Effector memory CD4-positive, alpha-beta T cell (primary cell): ENCODE data around the gene PARM1.
"Not testable (repeated sequence)": the region's sequence is repeated elsewhere in the genome, so short reads cannot be mapped to it uniquely, and the experiment has no call there.

Experiments used
- DNase-seq, 3 donors: peaks; one replicate each; pipeline ENCODE4 v3.0.0-alpha.2; 2020
- H3K27ac ChIP-seq: 2 replicates; pipeline ENCODE4 v1.7.0; 2013; ENCODE audit warnings: mild to moderate bottlenecking, low read length, moderate library complexity; ENCODE audit not compliant: insufficient read depth, poor library complexity, severe bottlenecking
- H3K27me3 ChIP-seq: replicated peaks from 2 replicates; pipeline ENCODE4 v1.7.0; 2013; ENCODE audit warnings: mild to moderate bottlenecking, low read length; ENCODE audit not compliant: insufficient read depth, control insufficient read depth, poor library complexity, severe bottlenecking
- H3K36me3 ChIP-seq: 2 replicates; pipeline ENCODE4 v1.7.0; 2013; ENCODE audit warnings: mild to moderate bottlenecking, low read length, moderate library complexity; ENCODE audit not compliant: control insufficient read depth, insufficient read depth
- H3K4me1 ChIP-seq: 2 replicates; pipeline ENCODE4 v1.7.0; 2013; ENCODE audit warnings: low read length, mild to moderate bottlenecking; ENCODE audit not compliant: control insufficient read depth, insufficient read depth, poor library complexity, severe bottlenecking
- H3K4me3 ChIP-seq: 2 replicates; pipeline ENCODE4 v1.7.0; 2013; ENCODE audit warnings: low read length, low read depth, mild to moderate bottlenecking; ENCODE audit not compliant: insufficient read depth, poor library complexity, severe bottlenecking
- H3K9me3 ChIP-seq: 2 replicates; pipeline ENCODE4 v1.7.0; 2013; ENCODE audit warnings: mild to moderate bottlenecking, low read length, moderate library complexity; ENCODE audit not compliant: control insufficient read depth

The PARM1 gene

DNA sequence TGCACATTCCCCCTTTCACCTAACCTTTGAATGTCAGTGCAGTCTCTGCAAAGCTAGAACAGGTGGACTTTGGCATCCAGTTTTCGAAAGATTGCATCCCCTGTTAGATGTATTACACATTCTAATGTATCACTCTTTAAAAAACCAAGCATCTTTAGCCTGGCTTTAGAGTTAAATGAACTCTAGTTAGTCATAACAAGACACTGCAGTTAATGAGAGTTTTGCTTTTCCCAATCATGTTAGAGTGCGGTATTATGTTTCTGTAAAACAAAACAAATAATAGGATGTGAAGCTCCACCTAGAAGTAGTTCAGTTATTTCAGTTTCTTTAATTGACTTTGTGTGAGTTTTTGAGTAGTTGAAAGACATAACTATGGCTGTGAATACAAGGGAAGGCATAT, 42.2 kb downstream of the PARM1 start:
- H3K27ac ChIP-seq = no peak overlapping the region
- no peak for DNase-seq
- H3K27me3 ChIP-seq = no peaks in the 10 kb centered on the region
- no peak overlapping the region for H3K4me3 ChIP-seq
- no peaks in the 10 kb centered on the region for H3K36me3 ChIP-seq
- no peaks in the 10 kb centered on the region for H3K9me3 ChIP-seq
- no peaks in the 10 kb centered on the region for H3K4me1 ChIP-seq

DNA sequence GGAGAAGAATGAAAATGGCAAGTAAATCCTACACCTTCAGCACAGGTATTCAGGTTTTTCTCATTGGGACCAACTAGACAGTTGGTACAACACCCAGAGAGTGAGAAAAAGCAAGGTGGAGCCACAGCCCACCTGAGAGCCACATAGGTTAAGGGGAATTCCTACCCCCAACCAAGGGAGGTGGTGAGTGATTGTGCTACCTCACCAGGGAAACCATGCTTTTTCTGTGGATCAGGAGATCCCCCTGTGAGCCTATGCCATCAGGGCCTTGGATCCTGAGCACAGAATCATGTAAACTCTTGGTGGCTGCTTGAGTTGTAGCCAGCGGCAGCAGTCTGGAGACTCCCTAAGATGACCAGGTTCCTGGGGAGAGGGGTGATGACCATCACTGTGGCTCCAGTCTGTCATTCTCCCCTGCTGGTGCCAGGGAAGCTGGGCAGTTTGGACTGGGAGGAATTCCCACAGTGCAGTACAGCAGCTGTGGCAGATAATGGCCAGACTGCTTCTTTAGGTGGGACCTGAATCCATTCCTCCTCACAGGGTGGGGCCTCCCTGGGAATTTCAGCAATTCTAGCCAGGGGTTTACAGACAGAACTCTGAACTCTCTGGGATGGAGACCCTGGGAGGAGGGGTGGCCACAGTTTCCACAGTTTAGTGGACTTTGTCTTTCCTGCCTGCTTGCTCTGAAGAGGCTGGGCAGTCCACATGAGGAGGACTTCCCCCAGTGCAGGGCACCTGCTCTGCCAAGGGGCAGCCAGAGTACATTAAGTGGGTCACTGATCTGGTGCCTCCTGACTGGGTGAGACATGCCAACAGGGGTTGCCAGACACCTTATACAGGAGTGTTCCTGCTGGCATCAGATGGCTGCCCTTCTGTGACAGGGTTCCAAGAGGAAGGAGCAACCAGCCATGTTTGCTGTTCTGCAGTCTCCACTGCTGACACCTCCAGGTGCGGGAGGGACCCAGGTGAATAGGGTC, 43.2 kb downstream of the PARM1 start:
- H3K4me3 ChIP-seq = no peak overlapping the region
- no peaks in the 10 kb centered on the region for H3K36me3 ChIP-seq
- no peaks in the 10 kb centered on the region for H3K9me3 ChIP-seq
- no peaks in the 10 kb centered on the region for H3K4me1 ChIP-seq
- H3K27me3 ChIP-seq = no peaks in the 10 kb centered on the region
- DNase-seq = no peak
- no peak overlapping the region for H3K27ac ChIP-seq

DNA sequence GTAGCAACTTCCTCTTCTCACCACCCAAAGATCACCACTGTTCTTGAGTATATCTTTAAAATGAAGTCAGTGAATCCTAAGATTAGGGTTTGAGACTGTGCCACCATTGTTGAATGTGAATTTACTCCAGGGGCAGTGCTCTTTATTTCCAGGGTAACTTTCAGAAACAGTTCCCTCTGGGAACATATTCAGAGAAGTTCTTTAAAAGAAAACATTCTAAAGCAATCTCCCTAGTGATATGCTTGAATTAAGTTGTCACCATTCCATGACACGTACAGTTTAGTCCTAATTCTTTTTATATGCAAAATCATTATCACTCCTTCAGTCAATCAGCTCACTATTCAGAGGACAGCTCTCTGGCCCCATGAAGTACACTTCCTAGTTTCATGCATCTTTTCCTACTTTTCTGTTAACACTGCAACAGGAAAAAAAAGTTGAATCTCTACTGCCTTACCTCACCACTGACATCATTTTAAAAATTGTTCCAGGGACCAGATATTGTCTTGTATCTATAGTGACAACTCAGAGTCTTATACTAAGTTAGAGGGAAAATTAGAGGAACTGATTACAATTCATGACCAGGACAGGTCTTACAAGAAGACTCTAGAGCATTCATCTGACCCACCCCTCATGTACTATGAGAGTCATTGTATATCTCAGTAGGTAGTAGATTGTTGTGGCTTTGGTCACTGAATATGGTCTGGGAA, 49.8 kb downstream of the PARM1 start:
- no peaks in the 10 kb centered on the region for H3K36me3 ChIP-seq
- no peaks in the 10 kb centered on the region for H3K4me1 ChIP-seq
- H3K9me3 ChIP-seq = no peaks in the 10 kb centered on the region
- no peaks in the 10 kb centered on the region for H3K27me3 ChIP-seq
- no peak overlapping the region for H3K27ac ChIP-seq
- H3K4me3 ChIP-seq = no peak overlapping the region
- DNase-seq = no peak

DNA sequence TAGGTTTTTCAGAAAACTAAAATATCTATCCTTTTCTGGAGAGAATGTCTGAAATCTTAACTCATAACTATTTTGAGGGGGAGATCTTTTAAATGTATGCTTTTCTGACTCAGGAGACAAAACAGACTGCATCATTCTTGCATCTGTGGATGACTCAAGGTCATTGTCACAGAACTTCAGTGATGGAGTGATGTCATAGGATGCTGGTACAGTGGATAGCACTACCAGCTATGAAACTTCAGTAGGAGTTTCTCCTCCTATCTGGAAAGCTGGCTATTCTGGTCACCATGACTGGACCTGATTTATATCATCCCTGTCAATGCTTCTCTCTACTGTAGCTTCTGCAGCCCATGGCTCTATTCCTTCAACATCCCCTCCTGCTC, 50.3 kb downstream of the PARM1 start:
- Histone ChIP-seq H3K9me3 (no peaks in the 10 kb centered on the region), H3K36me3 (no peaks in the 10 kb centered on the region), H3K27me3 (no peaks in the 10 kb centered on the region), H3K4me3 (no peak overlapping the region), H3K27ac (no peak overlapping the region), H3K4me1 (no peaks in the 10 kb centered on the region)
- no peak for DNase-seq

DNA sequence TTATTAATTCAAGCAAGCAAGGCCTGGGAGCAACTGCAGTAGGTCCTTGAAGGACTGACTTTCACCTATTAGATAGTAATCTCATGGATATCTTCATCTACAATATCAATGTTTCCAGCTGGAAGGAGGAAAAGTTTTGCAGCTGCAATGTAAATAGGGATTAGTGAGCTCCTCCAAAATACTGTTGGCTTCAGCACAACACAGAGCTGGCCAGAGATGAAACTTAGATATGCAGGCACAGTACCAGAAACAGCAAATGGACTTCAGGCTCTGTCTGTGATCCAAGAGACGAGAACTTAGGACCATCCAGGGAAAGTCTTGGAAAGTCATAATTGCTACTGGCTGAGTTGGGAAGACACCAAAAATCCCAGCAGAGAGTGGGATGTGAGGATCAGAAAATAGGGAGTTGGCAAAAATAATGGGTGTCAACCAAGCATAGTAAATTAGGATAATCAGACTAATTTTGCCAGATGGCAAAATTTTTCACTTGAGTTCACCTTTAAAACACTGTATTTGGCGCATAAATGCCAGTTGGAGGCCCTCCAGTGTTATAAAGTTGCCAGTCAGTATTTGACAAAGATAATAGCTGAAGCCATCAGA, 57.5 kb downstream of the PARM1 start:
- H3K27me3 ChIP-seq = no peaks in the 10 kb centered on the region
- H3K9me3 ChIP-seq = no peaks in the 10 kb centered on the region
- H3K27ac ChIP-seq = no peak overlapping the region
- no peaks in the 10 kb centered on the region for H3K36me3 ChIP-seq
- no peaks in the 10 kb centered on the region for H3K4me1 ChIP-seq
- no peak overlapping the region for H3K4me3 ChIP-seq
- no peak for DNase-seq

DNA sequence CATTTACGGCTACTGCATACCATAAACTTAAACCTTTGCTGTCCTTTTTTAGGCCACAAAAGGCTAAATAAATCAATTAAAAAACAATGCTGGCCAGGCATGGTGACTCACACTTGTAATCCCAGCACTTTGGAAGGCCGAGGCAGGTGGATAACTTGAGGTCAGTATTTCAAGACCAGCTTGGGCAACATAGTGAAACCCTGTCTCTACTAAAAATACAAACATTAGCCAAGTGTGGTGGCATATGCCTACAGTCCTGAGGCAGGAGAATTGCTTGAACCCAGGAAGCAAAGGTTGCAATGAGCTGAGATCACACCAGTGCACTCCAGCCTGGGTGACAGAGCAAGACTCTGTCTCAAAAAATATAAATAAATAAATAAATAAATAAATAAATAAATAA, 61.5 kb downstream of the PARM1 start:
- not testable (repeated sequence) for H3K27ac ChIP-seq, DNase-seq, H3K27me3 ChIP-seq, H3K4me1 ChIP-seq, H3K9me3 ChIP-seq, H3K4me3 ChIP-seq, H3K36me3 ChIP-seq

- Histone ChIP-seq H3K36me3 (no peaks in the 10 kb centered on the region), H3K4me1 (no peaks in the 10 kb centered on the region), H3K9me3 (no peaks in the 10 kb centered on the region), H3K27ac (no peak overlapping the region), H3K4me3 (no peak overlapping the region), H3K27me3 (no peaks in the 10 kb centered on the region)
- DNase-seq = no peak
Measured at GRCh38 chr4:74996996-74997395, 64.1 kb downstream of the PARM1 start.

- H3K27ac ChIP-seq = no peak overlapping the region
Measured at GRCh38 chr4:74997948-74998729, 65.2 kb downstream of the PARM1 start.

DNA sequence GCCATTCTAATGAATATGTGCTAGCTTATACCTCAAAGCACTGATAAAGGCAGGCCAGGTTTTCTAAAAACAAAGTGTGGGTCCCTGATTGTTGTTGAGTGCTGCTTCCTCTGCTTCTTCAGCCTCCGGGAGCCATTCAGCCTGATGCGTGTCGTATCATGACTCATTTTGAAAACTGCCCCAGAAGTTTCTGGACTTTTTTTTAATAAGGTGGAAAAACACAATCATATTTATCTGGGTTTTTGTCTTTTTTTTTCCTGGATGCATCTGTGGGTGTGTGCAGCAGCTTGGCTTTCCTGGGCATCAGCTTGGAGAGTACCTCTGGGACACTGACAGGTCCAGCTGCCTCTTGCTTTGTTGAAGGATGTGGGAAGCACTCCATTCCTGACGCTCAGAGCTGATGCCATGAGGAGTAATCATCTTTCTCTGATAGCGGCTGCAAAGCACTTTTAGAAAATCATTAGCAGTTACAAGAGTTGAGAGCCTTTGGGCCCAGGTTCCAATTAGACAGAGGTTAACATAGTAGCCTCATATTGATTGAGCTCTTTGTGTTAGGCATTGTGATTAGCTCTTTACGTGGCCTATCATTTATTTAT, 66.9 kb downstream of the PARM1 start:
- H3K36me3 ChIP-seq = no peaks in the 10 kb centered on the region
- no peaks in the 10 kb centered on the region for H3K27me3 ChIP-seq
- H3K9me3 ChIP-seq = no peaks in the 10 kb centered on the region
- H3K4me3 ChIP-seq = no peak overlapping the region
- no peak for DNase-seq
- H3K4me1 ChIP-seq = no peaks in the 10 kb centered on the region
- no peak overlapping the region for H3K27ac ChIP-seq

More at GRCh38 chr4:74997948-74998729, 65.2 kb downstream of the PARM1 start:
- DNase-seq = no peak
- Histone ChIP-seq H3K36me3 (no peaks in the 10 kb centered on the region), H3K4me3 (no peak overlapping the region), H3K4me1 (no peaks in the 10 kb centered on the region), H3K27me3 (no peaks in the 10 kb centered on the region), H3K9me3 (no peaks in the 10 kb centered on the region)
